ENCODE results near the gene SYNE3. TPM values are rescaled to one million over a fixed set of nuclear protein-coding genes. Genes with fewer than 3 reads are reported as not detected.

SYNE3 gene
- total and polyA plus RNA-seq, 10 of the 15 experiments (the other 5 are each of a cell fraction or from before 2014, with no cell fraction given), result 1.4 to 44.1 (median 13.4) TPM

GRCh38 chr14:95527387-95528002 is 11.0 kb upstream of the SYNE3 start:
- Histone ChIP-seq H3K79me2 (ENCODE audit: control insufficient read depth, insufficient read depth, low read length) (peaks cover 22% of the 10 kb centered on the region), H3K9me3 (replicated peaks; ENCODE audit: control insufficient read depth, insufficient read depth, low read length) (no peaks in the 10 kb centered on the region), H3K36me3 (ENCODE audit: control insufficient read depth in 2 of 2, insufficient read depth in 2 of 2, low read length in 1 of 2) (no peaks in the 10 kb centered on the region; a peak in 1 of 4 replicates), H3K4me2 (ENCODE audit: control insufficient read depth, insufficient read depth) (no peak overlapping the region), H2AFZ (ENCODE audit: control insufficient read depth, low read depth, low read length) (no peak overlapping the region), H3K4me1 (ENCODE audit: control insufficient read depth, insufficient read depth, low read length) (no peaks in the 10 kb centered on the region; the same call in 1 of the 2 replicates), H3K9ac (ENCODE audit: control insufficient read depth, insufficient read depth, low read length) (no peak overlapping the region), H4K20me1 (ENCODE audit: control insufficient read depth, insufficient read depth) (no peaks in the 10 kb centered on the region), H3K27ac (ENCODE audit: control insufficient read depth, insufficient read depth) (no peak overlapping the region), H3K27me3 (replicated peaks in 1 of 2; ENCODE audit: control insufficient read depth in 2 of 2, insufficient read depth in 2 of 2, low read length in 1 of 2) (no peaks in the 10 kb centered on the region), H3K4me3 (no peak overlapping the region)
- in situ Hi-C loops (cut with MboI), result no loop called here
- ChIA-PET RAD21 (ENCODE audit: unreplicated experiment) (interaction anchor here (0.6 to 9.8 kb wide), 14 partner anchors 9 to 189 kb away, joined by 3 to 171 read pairs (median 6); partner anchors contain the start of gene SYNE3), SMC1A (ENCODE audit: uncharacterized antibody, unreplicated experiment) (interaction anchor here (0.7 to 8.3 kb wide), 30 partner anchors 9 to 391 kb away, joined by 3 to 187 read pairs (median 5); no protein-coding TSS in a partner anchor), POLR2A (interaction anchor here (0.6 to 1.8 kb wide), 6 partner anchors 9 to 85 kb away, joined by 3 to 10 read pairs (median 4); partner anchors contain the start of gene SYNE3), CTCF (interaction anchor here (0.8 to 18.0 kb wide), 32 partner anchors 9 to 170 kb away, joined by 3 to 525 read pairs (median 5); partner anchors contain the start of gene SYNE3)
- TF ChIP-seq ATF3 (IDR thresholded peaks at IDR 0.05; ENCODE audit: borderline replicate concordance, extremely low read depth, low read depth, low read length), result no peak
- peak; percentile 86; the same call in 1 of the 2 replicates for TF ChIP-seq SMC3 (IDR thresholded peaks at IDR 0.05; ENCODE audit: borderline replicate concordance, low read length)
- TF ChIP-seq CBX3 (IDR thresholded peaks at IDR 0.05; ENCODE audit: borderline replicate concordance, low read depth), result no peak
- TF ChIP-seq RAD21 (IDR thresholded peaks at IDR 0.05; ENCODE audit: insufficient read depth, low read depth, low read length), result peak; percentile 82
- TF ChIP-seq CTCF (IDR thresholded peaks at IDR 0.05 in 2 of 3, conservative IDR thresholded peaks at IDR 0.05 in 1 of 3; ENCODE audit: control insufficient read depth in 2 of 3, extremely low read depth in 1 of 3, insufficient read depth in 1 of 3, low read depth in 3 of 3, low read length in 3 of 3), result peak; percentile 59 to 74 (median 71); a peak in 5 of 6 replicates
- TF ChIP-seq MEF2A (IDR thresholded peaks at IDR 0.05; ENCODE audit: insufficient read depth, low read depth, low read length), result 0 out of 2 replicates have a peak, but pooled peaks have one; percentile 12
- intact Hi-C loops (cut with micrococcal nuclease; ENCODE audit: unreplicated experiment), result loop anchor here (1.0 kb wide), 1 partner anchor 85 kb away; no protein-coding TSS in a partner anchor
- FAIRE-seq (no peak), DNase-seq (ENCODE audit: low read depth, low spot score) (no peak), ATAC-seq (peak; percentile 71)
- BruUV-seq (replicated peaks), result no TSS peak
- WGBS (ENCODE audit: insufficient coverage, insufficient replicate concordance, low lambda C conversion rate, missing lambda C conversion rate), result 13% methylated on average over 4 of the region's 4 CpGs

Data from GM12878 (cell line).